Suprapubic skin (tissue), 4 donors: Measurements from ENCODE around the gene PTPN21. TPM values are rescaled to one million over a fixed set of nuclear protein-coding genes. Genes with fewer than 3 reads are reported as not detected.

Experiments used
- DNase-seq, 2 donors: peaks; one replicate each; pipeline ENCODE4 v3.0.0-alpha.2; 2019; ENCODE audit warnings: low spot score in 2 of 2
- H3K27ac ChIP-seq: fragments of 200-600 bp; sonication (generic); one replicate; pipeline ENCODE4 v1.5.1; 2019
- H3K27me3 ChIP-seq: fragments of 200-600 bp; sonication (generic); one replicate; pipeline ENCODE4 v1.5.1; 2019
- H3K36me3 ChIP-seq: fragments of 200-600 bp; sonication (generic); one replicate; pipeline ENCODE4 v1.5.1; 2019
- H3K4me1 ChIP-seq: fragments of 200-600 bp; sonication (generic); one replicate; pipeline ENCODE4 v1.5.1; 2019
- H3K4me3 ChIP-seq: fragments of 200-600 bp; sonication (generic); one replicate; pipeline ENCODE4 v1.5.1; 2019; ENCODE audit warnings: mild to moderate bottlenecking
- H3K9me3 ChIP-seq: fragments of 200-600 bp; sonication (generic); one replicate; pipeline ENCODE4 v1.5.1; 2019
- EP300 ChIP-seq: sonication (generic); formaldehyde crosslinking; IDR thresholded peaks from one replicate; pipeline ENCODE4 v1.6.1; 2017; ENCODE audit warnings: antibody characterized with exemption
- POLR2A ChIP-seq, 2 donors: fragments of 450-650 bp; IDR thresholded peaks; one replicate each; pipeline ENCODE4 v1.6.1; 2017; ENCODE audit warnings: antibody characterized with exemption in 2 of 2, mild to moderate bottlenecking in 2 of 2, moderate library complexity in 2 of 2
- POLR2AphosphoS5 ChIP-seq, 3 donors: sonication (generic); formaldehyde crosslinking; IDR thresholded peaks; one replicate each; pipeline ENCODE4 v1.6.1; 2017; ENCODE audit warnings: antibody characterized with exemption in 3 of 3
- WGBS: methylation state at CpG from one replicate; pipeline ENCODE4 v1.1.5; 2018; 5-methylcytosine and 5-hydroxymethylcytosine counted together
- total RNA-seq, 4 donors: library from RNA; depleted of rRNA; stranded (reverse); fragments of >200 nt; gene quantifications; one replicate each; pipeline ENCODE4 v1.1.0, GENCODE V29; 2016
- TF ChIP-seq, protein P1 (sequence below), 2 donors: fragments of 200-600 bp in 1 of 2; fragments of 450-650 bp in 1 of 2; sonication (generic) in 1 of 2; IDR thresholded peaks; one replicate each; pipeline ENCODE4 v1.5.1; 2016 to 2019; ENCODE audit warnings: antibody characterized with exemption in 2 of 2, mild to moderate bottlenecking in 1 of 2, moderate library complexity in 1 of 2

The PTPN21 gene
- total RNA-seq, 4 donors from 2014 or later, result 33.2 to 71.1 (median 39.9) TPM

DNA sequence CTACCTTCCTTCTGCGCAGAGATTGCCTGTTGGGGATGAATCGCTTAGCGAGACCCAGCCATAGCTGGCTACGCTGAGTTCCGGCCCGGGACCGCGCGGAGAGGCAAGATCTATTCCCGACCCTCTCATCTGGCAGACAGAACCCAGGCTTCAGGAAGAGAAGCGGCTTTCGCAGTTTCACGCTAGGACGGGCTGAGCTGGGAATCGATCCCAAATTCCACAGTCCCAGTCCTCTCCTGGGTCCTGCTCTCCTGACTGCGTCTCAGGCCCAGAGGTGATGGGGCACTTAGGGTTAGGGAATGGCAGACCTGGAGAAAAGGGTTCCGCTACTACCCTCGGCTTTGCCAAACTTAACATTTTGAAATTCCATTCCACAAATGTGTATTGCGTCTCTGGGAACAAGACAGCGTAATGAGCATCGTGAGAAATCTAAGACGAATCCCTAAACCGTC is 2.8 kb downstream of the PTPN21 start:
- peak in 1 of 2 donors; percentile 65 for DNase-seq
- Histone ChIP-seq H3K9me3 (no peaks in the 10 kb centered on the region), H3K4me1 (peaks cover 45% of the 10 kb centered on the region), H3K4me3 (peak overlapping the region; percentile 59), H3K27ac (peak overlapping the region; percentile 60), H3K27me3 (no peaks in the 10 kb centered on the region), H3K36me3 (peaks cover 6% of the 10 kb centered on the region)
- WGBS, result 8% methylated on average over 19 of the region's 23 CpGs
- TF ChIP-seq, protein P1, sequence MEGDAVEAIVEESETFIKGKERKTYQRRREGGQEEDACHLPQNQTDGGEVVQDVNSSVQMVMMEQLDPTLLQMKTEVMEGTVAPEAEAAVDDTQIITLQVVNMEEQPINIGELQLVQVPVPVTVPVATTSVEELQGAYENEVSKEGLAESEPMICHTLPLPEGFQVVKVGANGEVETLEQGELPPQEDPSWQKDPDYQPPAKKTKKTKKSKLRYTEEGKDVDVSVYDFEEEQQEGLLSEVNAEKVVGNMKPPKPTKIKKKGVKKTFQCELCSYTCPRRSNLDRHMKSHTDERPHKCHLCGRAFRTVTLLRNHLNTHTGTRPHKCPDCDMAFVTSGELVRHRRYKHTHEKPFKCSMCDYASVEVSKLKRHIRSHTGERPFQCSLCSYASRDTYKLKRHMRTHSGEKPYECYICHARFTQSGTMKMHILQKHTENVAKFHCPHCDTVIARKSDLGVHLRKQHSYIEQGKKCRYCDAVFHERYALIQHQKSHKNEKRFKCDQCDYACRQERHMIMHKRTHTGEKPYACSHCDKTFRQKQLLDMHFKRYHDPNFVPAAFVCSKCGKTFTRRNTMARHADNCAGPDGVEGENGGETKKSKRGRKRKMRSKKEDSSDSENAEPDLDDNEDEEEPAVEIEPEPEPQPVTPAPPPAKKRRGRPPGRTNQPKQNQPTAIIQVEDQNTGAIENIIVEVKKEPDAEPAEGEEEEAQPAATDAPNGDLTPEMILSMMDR (IDR thresholded peaks at IDR 0.05), result no peak
- TF ChIP-seq EP300, result no peak
- TF ChIP-seq POLR2A (IDR thresholded peaks at IDR 0.05), result no peak
- TF ChIP-seq POLR2AphosphoS5 (IDR thresholded peaks at IDR 0.05), result no peak

DNA sequence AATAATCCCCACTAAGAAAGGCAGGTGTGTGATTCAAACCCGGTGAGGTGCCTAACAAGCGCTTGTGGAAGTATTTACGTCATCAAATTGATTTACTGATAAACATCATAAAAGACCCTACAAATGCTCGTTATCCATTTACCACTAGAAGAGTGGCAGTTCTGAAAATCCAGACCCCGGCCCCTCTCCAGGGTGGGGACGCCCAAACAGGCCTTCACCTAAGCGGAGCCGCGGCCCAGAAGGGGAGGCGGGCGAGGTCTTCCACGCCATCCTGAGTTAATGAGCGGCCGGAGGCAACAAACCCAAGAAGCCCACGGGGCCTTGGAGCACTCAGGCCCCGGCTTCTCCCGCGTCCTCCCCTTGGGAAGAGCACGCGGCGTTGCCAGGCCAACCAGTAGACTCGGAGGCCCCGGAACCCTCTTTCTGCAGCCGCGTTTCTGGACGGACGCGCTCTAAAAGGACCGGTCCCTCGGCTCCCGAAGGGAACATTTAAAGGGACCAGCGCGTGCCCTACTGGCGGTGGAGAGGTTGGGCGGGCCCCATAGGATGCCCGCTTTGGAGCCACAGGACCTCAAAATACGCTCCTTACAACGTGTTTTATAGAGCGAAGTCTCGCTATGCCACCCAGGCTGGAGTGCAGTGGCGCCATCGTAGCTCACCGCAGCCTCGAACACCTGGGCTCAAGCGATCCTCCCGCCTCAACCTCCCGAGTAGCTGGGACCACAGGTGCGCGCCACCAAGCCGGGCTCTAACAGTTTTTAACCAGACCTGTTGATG is 3.5 kb downstream of the PTPN21 start:
- H3K4me3 ChIP-seq, result peak overlapping the region; percentile 59
- H3K36me3 ChIP-seq, result peaks cover 6% of the 10 kb centered on the region
- H3K27me3 ChIP-seq, result no peaks in the 10 kb centered on the region
- H3K9me3 ChIP-seq, result no peaks in the 10 kb centered on the region
- TF ChIP-seq EP300, result no peak
- TF ChIP-seq POLR2AphosphoS5 (IDR thresholded peaks at IDR 0.05), result no peak
- TF ChIP-seq, protein P1 (IDR thresholded peaks at IDR 0.05), result peak in 1 of 2 donors; percentile 36
- DNase-seq, result peak; percentile 85 to 90
- WGBS, result 21% methylated on average over 15 of the region's 50 CpGs
- peaks cover 45% of the 10 kb centered on the region for H3K4me1 ChIP-seq
- peak overlapping the region; percentile 60 for H3K27ac ChIP-seq

DNA sequence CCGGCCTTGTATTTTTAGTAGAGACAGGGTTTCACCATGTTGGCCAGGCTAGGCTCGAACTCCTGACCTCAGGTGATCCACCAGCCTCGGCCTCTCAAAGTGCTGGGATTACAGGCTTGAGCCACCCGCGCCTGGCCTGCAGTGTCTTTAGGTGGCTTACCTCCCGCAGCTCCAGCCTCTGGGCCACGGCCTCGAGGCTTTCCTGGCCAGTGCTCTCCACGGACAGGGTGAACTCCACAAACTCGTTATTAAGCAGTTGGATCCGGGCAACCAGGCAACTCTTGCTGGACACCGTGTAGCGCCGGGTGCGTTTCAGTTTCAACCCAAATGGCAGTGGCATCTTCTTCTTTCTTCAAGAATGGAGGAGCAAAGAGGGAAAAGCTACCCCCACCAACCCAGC is 4.7 kb downstream of the PTPN21 start:
- 96% methylated on average over 15 of the region's 15 CpGs for WGBS
- no peaks in the 10 kb centered on the region for H3K27me3 ChIP-seq
- DNase-seq, result no peak
- peaks cover 10% of the 10 kb centered on the region for H3K36me3 ChIP-seq
- no peak overlapping the region for H3K4me3 ChIP-seq
- TF ChIP-seq EP300 (no peak), POLR2A (IDR thresholded peaks at IDR 0.05) (no peak), POLR2AphosphoS5 (IDR thresholded peaks at IDR 0.05) (no peak)
- TF ChIP-seq, protein P1 (IDR thresholded peaks at IDR 0.05), result no peak
- no peaks in the 10 kb centered on the region for H3K9me3 ChIP-seq
- H3K4me1 ChIP-seq, result peaks cover 42% of the 10 kb centered on the region
- no peak overlapping the region for H3K27ac ChIP-seq

DNA sequence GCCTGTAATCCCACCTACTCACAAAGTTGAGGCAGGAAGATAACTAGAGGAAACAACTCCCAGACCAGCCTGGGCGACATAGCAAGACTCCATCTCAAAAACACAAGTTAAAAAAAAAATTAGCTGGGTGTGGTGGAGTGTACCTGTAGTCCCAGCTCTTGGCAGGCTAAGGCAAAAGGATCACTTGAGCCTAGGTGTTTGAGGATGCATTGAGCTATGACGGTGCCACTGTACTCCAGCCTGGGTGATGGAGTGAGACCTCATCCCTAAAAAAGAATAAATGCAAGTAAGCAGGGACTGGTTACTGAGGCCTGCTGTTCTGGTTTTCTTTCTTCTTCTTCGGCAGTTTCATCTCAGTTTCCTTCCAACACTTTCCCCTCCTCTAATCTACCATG is 7.4 kb downstream of the PTPN21 start:
- TF ChIP-seq, protein P1 (IDR thresholded peaks at IDR 0.05), result no peak
- TF ChIP-seq POLR2AphosphoS5 (IDR thresholded peaks at IDR 0.05) (no peak), POLR2A (IDR thresholded peaks at IDR 0.05) (no peak), EP300 (no peak)
- DNase-seq, result no peak
- 70% methylated on average over 3 of the region's 3 CpGs for WGBS
- H3K36me3 ChIP-seq, result peaks cover 10% of the 10 kb centered on the region
- no peak overlapping the region for H3K27ac ChIP-seq
- no peak overlapping the region for H3K4me3 ChIP-seq
- no peaks in the 10 kb centered on the region for H3K9me3 ChIP-seq
- peaks cover 27% of the 10 kb centered on the region for H3K4me1 ChIP-seq
- H3K27me3 ChIP-seq, result no peaks in the 10 kb centered on the region

DNA sequence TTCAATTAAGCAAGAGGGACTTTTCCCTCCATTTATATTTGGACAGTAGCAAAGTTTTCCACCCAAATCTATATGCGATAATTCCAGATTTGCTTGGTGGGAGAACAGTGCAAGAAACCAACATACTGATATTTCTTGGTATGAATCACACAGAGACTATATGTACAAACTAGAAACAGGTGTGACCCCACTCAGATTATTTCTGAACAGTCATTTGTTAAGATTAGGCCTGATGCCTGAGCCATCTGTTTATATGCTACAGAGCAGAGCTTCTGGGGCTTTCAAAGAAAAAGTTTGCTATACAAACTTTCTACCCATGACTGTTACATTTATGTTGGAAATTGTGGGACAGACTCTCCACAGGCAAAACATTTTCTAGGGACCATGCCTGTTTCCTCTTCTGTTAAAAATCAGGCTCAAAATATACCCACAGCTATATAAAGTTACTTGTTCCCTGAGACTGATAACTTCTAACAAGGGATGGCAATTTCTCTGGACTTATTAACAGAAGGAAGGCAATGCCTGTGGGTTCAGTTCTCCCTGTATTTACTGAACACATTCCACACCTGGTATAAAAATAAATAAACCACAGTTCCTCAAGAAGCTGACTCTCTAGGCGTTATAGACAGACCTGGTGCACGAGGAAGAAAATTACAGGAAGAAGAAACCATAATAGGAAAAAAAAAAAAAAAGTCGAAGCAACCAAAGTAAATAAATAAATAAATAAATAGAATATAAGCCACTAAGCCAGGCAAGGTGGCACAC is 8.0 kb downstream of the PTPN21 start:
- Histone ChIP-seq H3K4me3 (no peak overlapping the region), H3K27me3 (no peaks in the 10 kb centered on the region), H3K36me3 (peaks cover 10% of the 10 kb centered on the region), H3K27ac (no peak overlapping the region), H3K4me1 (peaks cover 21% of the 10 kb centered on the region), H3K9me3 (no peaks in the 10 kb centered on the region)
- WGBS, result 79% methylated on average over 4 of the region's 4 CpGs
- TF ChIP-seq POLR2AphosphoS5 (IDR thresholded peaks at IDR 0.05) (no peak), EP300 (no peak), POLR2A (IDR thresholded peaks at IDR 0.05) (no peak)
- TF ChIP-seq, protein P1 (IDR thresholded peaks at IDR 0.05), result no peak
- no peak for DNase-seq
